ENCODE results near the gene ACTR6.

GRCh38 chr12:100189636-100190394 is 10.8 kb upstream of the ACTR6 start:
- TF ChIP-seq ZNF565 (CRISPR knock-in tag; conservative IDR thresholded peaks at IDR 0.05; ENCODE audit: low read depth): no peak
- TF ChIP-seq TSHZ2 (CRISPR knock-in tag; IDR thresholded peaks at IDR 0.05): no peak
- TF ChIP-seq CSRNP3 (CRISPR knock-in tag; IDR thresholded peaks at IDR 0.05): no peak
- TF ChIP-seq, protein P1, sequence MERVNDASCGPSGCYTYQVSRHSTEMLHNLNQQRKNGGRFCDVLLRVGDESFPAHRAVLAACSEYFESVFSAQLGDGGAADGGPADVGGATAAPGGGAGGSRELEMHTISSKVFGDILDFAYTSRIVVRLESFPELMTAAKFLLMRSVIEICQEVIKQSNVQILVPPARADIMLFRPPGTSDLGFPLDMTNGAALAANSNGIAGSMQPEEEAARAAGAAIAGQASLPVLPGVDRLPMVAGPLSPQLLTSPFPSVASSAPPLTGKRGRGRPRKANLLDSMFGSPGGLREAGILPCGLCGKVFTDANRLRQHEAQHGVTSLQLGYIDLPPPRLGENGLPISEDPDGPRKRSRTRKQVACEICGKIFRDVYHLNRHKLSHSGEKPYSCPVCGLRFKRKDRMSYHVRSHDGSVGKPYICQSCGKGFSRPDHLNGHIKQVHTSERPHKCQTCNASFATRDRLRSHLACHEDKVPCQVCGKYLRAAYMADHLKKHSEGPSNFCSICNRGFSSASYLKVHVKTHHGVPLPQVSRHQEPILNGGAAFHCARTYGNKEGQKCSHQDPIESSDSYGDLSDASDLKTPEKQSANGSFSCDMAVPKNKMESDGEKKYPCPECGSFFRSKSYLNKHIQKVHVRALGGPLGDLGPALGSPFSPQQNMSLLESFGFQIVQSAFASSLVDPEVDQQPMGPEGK (CRISPR knock-in tag; IDR thresholded peaks at IDR 0.05; ENCODE audit: borderline replicate concordance): no peak
- no peak for TF ChIP-seq ZNF8 (CRISPR knock-in tag; IDR thresholded peaks at IDR 0.05)
- no peak for TF ChIP-seq OSR1 (CRISPR knock-in tag; IDR thresholded peaks at IDR 0.05)
- TF ChIP-seq CSDC2 (CRISPR knock-in tag; IDR thresholded peaks at IDR 0.05): no peak
- no peak for TF ChIP-seq ZFP3 (CRISPR knock-in tag; IDR thresholded peaks at IDR 0.05)
- no peak for TF ChIP-seq ZNF70 (CRISPR knock-in tag; IDR thresholded peaks at IDR 0.05)
- TF ChIP-seq ESRRG (CRISPR knock-in tag; IDR thresholded peaks at IDR 0.05): no peak
